Lower leg skin (tissue), 4 donors: ENCODE data around the gene FGFR2. TPM values are rescaled to one million over a fixed set of nuclear protein-coding genes. Genes with fewer than 3 reads are reported as not detected.

Experiments
- DNase-seq, 2 donors: peaks; one replicate each; pipeline ENCODE4 v3.0.0-alpha.2; 2019; ENCODE audit warnings: low spot score in 2 of 2
- H3K4me3 ChIP-seq: fragments of 200-600 bp; sonication (generic); 2 replicates; pipeline ENCODE4 v1.5.1; 2017; ENCODE audit warnings: mild to moderate bottlenecking, low read depth; ENCODE audit not compliant: poor library complexity, severe bottlenecking
- POLR2A ChIP-seq, 2 donors: fragments of 450-650 bp; IDR thresholded peaks; one replicate each; pipeline ENCODE4 v1.6.1; 2016 to 2017; ENCODE audit warnings: antibody characterized with exemption in 2 of 2, mild to moderate bottlenecking in 1 of 2, moderate library complexity in 1 of 2
- WGBS, 2 donors: methylation state at CpG; one replicate each; pipeline ENCODE4 v1.1.5; 2018; 5-methylcytosine and 5-hydroxymethylcytosine counted together
- intact Hi-C: fragments of 100-400 bp; cut with DNase I; formaldehyde crosslinking; loops from one replicate; pipeline ENCODE4 v1.15.0; 2023; ENCODE audit warnings: low total_unique reads
- total RNA-seq, 4 donors: library from RNA; depleted of rRNA; stranded (reverse); fragments of >200 nt; gene quantifications; one replicate each; pipeline ENCODE4 v1.1.0, GENCODE V29; 2016
- TF ChIP-seq, protein P1 (sequence below), 3 donors: fragments of 450-650 bp; IDR thresholded peaks; one replicate each; pipeline ENCODE4 v1.5.1; 2016; ENCODE audit warnings: antibody characterized with exemption in 3 of 3, mild to moderate bottlenecking in 3 of 3, moderate library complexity in 2 of 3

The FGFR2 gene
- total RNA-seq, 4 donors from 2014 or later, result 123 to 179 (median 148) TPM

- TF ChIP-seq POLR2A (IDR thresholded peaks at IDR 0.05), result no peak
- TF ChIP-seq, protein P1, sequence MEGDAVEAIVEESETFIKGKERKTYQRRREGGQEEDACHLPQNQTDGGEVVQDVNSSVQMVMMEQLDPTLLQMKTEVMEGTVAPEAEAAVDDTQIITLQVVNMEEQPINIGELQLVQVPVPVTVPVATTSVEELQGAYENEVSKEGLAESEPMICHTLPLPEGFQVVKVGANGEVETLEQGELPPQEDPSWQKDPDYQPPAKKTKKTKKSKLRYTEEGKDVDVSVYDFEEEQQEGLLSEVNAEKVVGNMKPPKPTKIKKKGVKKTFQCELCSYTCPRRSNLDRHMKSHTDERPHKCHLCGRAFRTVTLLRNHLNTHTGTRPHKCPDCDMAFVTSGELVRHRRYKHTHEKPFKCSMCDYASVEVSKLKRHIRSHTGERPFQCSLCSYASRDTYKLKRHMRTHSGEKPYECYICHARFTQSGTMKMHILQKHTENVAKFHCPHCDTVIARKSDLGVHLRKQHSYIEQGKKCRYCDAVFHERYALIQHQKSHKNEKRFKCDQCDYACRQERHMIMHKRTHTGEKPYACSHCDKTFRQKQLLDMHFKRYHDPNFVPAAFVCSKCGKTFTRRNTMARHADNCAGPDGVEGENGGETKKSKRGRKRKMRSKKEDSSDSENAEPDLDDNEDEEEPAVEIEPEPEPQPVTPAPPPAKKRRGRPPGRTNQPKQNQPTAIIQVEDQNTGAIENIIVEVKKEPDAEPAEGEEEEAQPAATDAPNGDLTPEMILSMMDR (IDR thresholded peaks at IDR 0.05), result no peak
- H3K4me3 ChIP-seq, result no peak overlapping the region
- intact Hi-C loops, result no loop called here
- DNase-seq, result no peak
- WGBS, 2 donors, result 29 to 31% methylated on average over 6 of the region's 6 CpGs
These were observed 57.4 kb downstream of the FGFR2 start for GRCh38 chr10:121540732-121541395.

- no peak for DNase-seq
- TF ChIP-seq, protein P1 (IDR thresholded peaks at IDR 0.05), result no peak
- TF ChIP-seq POLR2A (IDR thresholded peaks at IDR 0.05), result no peak
- WGBS, 2 donors, result 79 to 84% methylated on average over 7 of the region's 7 CpGs
- intact Hi-C loops, result no loop called here
- no peak overlapping the region for H3K4me3 ChIP-seq
These were observed 58.5 kb downstream of the FGFR2 start for GRCh38 chr10:121539786-121540185.

GRCh38 chr10:121536310-121536913, 61.8 kb downstream of the FGFR2 start:
- WGBS, 2 donors, result 53 to 55% methylated on average over 8 of the region's 8 CpGs
- DNase-seq, result no peak
- intact Hi-C loops, result no loop called here

GRCh38 chr10:121535381-121535780, 62.9 kb downstream of the FGFR2 start:
- intact Hi-C loops, result no loop called here
- WGBS, 2 donors, result 86 to 92% methylated on average over 8 of the region's 8 CpGs
- TF ChIP-seq POLR2A (IDR thresholded peaks at IDR 0.05), result no peak
- TF ChIP-seq, protein P1 (IDR thresholded peaks at IDR 0.05), result no peak
- DNase-seq, result peak in 1 of 2 donors; percentile 28
- no peak overlapping the region for H3K4me3 ChIP-seq

More at GRCh38 chr10:121536310-121536913, 61.8 kb downstream of the FGFR2 start:
- H3K4me3 ChIP-seq, result no peak overlapping the region
- no peak for TF ChIP-seq POLR2A (IDR thresholded peaks at IDR 0.05)
- TF ChIP-seq, protein P1 (IDR thresholded peaks at IDR 0.05), result no peak

DNA sequence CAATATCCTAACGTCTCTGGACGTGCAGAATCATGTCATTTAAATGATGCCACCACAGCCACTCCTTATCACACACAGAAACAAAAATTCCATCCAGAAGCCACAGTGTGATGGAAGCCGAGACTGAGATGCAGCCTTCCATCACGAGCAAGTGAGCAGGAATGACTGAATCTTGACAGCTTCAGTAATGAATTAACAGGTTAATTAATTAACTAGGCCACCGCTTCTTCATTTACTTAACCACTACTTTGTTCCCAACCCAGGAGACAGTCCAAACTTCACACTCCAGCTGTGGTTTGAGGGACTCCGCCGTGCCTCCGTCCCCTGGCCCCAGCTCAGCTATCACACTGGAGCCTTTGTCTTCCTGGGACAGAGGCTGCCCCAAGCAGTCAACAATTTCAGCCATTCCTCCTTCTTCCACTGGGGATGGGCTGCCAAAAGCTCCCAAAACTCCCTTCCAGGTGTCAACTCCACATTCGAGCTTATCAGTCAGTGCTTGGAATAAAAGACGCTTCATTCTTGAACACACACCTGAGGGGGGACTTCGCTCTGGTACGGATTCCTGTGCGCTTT, 65.9 kb downstream of the FGFR2 start:
- TF ChIP-seq, protein P1 (IDR thresholded peaks at IDR 0.05), result no peak
- no peak for TF ChIP-seq POLR2A (IDR thresholded peaks at IDR 0.05)
- WGBS, 2 donors, result 45 to 50% methylated on average over 13 of the region's 13 CpGs
- intact Hi-C loops, result no loop called here
- DNase-seq, result peak in 1 of 2 donors; percentile 40
- no peak overlapping the region for H3K4me3 ChIP-seq
